HG03432 (cell line): ENCODE data around the gene PLEKHO1.

Experiments used
- ATAC-seq: cut with Tn5 transposase; IDR thresholded peaks from one replicate; pipeline ENCODE4 v1.9.1; 2021; ENCODE audit warnings: mild to moderate bottlenecking, moderate library complexity; ENCODE audit not compliant: unreplicated experiment

PLEKHO1 gene

DNA sequence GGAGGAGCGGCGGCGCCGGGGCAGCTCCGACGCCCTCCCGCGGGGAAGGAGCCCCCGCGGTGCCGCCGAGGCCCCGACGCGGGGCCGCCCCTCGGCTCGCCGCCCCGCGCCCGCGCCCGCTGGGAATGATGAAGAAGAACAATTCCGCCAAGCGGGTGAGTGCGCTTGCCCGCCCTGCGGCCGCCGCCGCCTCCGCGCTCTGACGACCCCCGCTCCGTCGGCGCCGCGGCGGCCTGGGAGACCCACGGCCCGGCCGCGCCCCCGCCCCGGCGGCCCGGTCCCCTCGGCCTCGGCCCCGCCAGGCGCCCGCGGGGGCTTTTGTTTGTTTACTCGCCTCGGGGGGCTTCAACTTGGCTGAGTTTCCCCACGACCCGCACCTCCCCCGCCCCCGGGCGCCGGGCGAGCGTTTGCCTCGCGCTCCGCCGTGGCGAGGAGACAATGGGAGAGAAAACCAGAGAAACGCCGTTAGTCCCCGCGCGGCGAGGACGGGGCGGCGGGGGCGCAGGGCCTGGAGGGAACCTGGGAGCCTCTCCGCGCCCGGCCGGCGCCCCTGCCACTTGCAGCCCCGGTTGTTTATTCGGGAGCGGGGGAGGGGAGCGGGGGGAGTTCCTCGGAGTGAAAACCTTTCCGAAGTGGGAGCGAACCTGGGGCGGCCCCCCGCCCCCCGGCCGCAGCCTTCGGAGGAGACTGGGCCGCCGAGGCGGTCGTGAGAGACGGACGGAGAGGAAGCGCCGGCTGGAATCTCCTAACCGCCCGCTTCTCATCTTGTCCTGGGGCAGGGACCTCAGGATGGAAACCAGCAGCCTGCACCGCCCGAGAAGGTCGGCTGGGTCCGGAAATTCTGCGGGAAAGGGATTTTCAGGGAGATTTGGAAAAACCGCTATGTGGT is 661 bp downstream of the PLEKHO1 start:
- no peak for ATAC-seq

DNA sequence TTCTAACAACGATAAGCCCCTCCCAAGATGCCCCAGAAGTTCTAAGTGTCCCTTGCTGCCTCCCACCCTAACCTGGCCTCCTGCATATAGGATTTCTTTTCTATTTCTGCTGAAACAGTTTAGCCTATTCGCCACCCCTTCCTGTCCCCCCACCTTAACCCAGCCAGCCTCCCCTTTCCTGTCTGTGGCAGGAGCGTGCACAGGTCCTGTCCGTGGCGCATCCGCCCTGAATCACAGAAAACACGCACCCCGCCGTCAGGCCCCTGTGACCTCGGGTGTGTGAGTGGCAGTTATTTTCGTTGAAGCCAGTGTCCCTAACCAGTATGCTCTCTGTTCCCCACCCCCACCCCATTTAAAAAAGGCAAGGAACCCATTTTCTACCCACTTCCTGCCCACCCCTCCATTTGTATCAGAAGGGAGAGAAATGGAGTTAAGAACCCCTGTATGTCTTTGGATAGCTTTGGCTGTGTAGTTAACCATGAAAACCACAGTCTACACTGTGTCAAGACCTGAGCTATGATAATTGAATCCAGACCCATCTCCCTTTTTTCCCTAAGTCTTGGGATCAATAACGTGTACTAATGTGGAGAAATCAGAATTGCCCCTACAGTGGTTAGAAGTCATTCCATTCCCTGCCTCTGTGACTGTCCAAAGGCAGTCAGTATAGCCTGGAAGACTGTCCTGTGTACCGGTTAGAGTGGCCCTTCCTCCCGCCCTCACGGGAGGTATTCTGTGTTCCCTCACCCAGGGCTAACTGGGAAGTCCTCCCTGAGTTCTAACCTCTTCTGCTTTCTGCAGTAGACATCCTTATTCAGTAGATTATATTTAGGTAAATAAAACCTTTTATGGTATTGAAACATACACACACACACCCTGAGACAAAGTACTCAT is 1.8 kb downstream of the PLEKHO1 start:
- peak; percentile 31 for ATAC-seq

DNA sequence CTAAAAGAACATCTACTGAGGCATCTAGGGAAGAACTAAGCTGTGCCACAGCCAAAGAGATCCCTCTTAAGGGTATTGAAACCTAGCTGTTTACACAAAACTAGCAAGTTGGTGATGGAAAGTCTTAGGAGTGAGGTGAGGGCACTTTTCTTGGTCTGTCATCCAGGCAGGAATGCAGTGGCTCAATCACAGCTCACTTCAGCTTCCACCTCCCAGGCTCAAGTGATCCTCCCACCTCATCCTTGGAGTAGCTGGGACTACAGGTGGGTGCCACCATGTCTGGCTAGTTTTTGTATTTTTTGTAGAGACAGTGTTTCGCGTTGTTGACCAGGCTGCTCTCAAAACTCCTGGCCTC is 2.4 kb downstream of the PLEKHO1 start:
- ATAC-seq: no peak

DNA sequence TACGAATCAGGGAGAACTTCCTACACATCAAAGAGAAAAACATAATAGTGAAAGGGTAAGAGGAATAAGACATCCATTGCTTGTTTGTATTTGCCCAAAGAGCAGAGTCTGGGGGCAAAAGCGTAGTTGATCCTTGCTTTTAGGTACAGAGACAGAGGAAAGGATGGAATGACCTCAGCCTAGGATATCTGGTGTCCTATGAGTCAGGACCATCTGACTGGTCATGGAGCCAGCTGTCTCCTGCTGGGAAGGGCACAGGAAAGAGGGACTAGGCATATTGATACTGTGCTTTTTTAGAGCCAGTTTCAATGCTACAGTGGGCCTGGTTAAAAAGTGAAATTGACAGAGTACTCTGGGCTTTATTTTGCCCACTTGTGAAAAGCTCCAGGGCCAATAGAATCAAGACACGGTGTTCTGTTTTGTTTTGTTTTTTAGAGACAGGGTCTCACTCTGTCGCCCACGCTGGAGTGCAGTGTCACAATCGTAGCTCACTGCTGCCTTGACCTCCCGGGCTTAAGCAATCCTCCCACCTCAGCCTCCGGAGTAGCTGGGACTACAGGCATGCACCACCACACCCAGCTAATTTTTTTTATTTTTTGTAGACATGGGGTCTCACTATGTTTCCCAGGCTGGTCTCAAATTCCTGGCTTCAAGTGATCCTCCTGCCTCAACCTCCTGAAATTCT is 3.2 kb downstream of the PLEKHO1 start:
- ATAC-seq: no peak

DNA sequence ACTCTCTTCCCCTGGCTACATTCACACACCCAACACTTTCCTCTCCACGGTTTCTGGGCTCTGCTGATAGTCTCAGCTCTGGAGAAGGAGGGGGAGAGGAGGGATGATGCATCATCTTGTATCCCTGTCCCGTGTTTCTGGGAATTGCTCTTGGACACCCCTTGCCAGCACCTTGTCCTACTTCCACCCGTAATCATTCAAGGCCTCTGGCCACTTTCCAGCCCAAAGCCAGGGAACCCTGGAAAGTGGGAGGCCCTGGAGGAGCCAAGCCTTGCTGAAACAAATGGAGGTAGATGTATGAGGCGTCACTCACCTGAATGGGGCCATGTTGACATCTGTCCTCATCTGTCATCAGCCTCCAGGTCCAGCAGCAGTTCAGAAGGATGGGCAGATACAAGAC is 4.4 kb downstream of the PLEKHO1 start:
- ATAC-seq: no peak

DNA sequence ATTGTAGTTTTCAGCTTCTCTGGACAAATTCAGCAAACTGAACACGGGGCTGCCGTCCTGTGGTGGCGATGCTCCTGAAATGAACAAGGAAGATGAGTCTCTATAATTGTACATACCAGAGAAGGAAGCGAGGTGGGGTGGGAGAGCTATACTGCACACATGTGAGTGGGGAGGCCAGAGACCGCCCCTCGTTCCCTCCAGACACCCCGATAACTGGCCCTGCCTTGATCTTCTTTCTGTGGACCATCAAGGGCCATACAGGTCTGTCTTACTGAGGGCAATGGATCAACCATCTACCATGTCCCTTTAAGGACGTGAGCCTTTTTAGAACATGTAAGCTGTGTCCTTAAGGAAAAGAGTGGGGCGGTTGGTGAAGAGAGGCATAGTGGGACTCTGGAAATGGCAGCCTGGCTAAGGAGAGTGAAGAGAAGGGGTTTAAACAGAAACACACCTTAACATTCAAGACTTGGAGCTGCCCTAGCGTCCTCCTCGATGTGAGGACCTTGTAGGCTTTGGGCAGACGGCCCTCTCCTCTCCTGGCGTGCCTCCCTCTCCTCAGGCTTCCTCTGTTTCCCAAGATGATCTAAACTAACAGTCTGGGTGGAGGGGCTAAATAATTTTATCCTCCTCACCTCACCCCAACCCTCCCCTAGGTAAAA is 5.8 kb downstream of the PLEKHO1 start:
- no peak for ATAC-seq

DNA sequence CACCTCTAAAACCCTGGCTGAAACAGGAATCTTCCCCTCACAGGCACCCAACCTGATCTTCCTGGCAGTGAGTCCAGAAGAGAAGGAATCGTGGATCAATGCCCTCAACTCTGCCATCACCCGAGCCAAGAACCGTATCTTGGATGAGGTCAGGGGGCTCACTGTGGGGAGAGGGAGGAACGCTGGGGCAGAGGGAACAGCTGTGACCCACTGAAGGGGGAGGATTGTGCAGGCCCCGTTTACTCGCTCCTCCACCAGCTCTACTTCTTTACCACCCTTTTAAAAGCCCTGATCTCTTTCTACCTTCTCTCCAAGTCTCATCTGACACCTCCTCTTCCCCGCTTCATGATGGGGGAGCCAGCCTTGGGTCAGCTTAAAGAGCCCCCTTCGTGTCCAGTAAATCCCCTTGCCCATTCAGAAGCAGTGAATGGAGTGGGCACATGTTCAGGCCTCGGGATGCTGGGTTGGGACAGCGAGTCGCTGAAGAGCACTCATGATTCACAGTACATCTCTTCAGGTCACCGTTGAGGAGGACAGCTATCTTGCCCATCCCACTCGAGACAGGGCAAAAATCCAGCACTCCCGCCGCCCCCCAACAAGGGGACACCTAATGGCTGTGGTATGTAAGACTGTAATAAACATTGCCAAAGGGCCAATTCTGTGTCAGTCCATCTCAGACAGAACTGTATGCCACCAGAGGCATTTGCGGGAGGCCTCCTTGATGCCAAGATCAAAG is 7.3 kb downstream of the PLEKHO1 start:
- ATAC-seq: no peak

DNA sequence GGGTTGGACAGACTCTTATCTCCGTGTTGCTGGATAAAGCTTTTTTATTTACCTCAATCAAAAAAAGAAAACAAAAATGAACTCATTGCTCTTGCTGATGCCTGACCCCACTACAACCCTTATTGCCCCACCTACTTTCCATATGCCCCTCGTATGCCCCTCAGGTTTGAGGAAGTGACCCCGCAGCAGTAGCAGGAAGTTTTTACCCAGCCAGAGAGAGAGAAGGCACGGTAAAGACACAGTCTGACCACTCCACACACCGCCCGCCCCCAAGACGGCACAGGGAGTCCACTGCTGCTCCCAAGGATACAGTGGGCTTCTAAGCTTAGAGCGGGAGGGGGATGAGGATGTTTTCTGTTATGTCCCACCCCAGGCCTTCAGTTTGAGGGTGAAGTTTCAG is 9.8 kb downstream of the PLEKHO1 start:
- no peak for ATAC-seq

DNA sequence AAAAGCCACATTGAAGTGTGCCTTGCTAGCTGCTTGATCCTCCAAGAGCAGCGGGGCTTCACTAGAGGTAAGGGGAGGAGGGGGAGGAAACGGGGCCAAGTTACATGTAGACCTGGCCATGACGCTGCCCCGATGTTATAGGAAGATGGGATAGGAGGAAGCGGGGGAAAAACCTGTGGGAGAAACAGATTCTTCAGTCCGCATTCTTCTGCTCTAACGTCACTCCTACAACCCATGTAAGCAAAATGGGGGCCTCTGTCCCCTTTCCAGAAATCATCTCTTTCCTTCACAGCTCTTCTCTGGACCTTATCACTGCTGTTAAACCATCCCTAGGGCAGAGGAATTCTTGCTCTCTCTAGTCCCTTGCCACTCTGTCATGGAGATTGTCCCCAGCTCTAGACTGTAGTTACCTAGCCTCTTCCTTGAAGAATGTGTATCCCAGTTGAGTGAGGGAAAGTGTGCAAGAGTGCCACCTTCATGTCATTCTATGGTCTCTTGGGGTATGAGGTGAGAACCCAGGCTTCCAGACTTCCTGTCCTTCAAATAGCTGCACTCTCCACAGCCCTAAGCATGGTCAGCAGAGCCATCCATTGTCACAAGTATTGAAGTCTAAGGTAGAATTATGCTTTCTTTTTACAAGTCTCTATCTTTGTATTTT is 11.4 kb downstream of the PLEKHO1 start:
- ATAC-seq: no peak

DNA sequence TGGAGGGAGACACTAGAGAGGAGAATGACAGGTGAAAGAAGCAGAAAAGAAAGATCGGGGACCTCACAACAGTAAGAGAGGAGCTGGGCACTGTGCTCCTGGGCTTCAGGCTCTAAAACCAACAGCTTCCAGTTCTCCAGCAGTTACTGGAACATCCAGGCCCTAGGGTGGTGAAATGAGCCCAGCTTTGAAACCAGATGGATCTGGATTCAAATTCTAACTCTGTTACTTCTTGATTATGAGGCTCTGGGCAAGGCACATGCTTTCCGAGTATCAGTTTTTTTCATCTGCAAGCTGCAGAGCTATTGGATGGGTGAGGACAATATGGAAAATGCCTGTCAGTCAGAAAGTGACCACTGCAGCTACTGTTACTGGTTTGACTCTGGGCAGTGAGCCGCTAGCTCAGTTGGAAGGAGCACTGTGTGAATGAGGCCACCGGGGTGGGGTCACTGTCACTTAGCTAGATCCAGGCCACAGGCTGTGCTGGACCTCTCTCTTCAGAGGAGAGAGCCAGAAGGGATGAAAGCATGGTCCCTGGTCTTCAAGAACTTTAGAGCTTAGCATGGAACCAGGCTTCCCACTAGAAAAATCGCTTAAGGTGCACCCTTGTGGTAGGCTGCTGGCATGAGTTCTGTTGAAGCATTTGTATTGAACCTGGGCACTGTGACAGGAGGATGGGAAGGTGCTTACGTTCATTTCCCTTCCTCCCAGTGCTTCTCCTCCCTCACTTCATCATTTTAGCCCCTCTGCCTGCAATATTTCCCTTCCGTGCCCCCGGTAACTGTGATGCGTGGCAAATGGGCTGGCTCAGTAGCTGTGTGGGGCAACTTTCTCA is 12.2 kb downstream of the PLEKHO1 start:
- ATAC-seq: no peak

DNA sequence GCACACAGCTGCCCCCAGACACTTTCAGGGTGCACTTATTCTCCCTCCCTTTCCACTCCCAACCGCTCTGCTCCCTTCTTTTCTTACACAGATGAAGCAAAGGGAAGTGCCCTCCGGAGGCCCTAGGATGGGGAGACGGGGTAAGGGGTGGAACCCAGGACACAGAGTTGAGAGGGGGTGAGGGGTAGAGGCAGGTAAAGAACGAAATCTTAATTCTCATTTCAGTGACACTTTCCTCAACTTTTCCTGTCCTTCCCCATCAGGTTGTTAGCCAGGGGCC is 12.8 kb downstream of the PLEKHO1 start:
- ATAC-seq: no peak

DNA sequence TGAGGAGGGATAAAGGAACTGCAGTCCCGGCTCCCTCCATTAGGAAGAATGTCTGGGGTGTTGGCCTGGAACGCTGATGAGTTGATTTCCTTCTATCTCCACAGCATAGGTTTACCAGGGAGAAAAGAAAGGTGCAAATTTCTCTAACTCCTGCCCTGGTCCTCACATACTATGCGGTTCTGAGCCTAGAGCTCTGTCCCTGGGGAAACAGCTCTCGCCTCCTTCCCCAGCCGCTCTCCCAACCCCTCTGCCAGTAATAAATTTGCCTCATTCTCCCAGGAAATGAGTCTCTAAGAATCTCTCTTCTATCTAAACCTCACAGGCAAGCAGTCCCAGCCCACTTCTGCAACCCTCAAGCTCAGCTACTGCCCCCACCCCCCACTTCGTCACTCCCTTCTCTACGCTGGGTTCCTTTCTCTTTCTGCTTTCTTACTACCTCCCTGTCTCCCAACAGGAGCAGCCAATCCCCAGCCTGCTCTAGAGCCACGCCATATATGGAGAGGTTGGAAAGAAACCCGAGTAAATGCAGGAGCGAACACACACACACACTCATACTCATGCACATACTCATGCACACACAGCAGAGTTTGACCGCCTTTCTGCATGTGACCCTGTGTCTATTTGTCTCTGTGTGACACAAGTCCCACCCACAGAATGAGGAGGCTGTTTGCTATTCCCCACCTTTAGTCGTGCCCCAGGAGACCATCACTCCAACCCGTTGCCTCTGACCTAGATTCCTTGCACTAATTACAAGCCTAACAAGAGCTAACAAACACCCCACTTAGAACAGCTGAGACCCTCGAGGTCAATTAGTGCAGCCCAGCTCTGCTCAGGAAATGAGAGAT is 13.4 kb downstream of the PLEKHO1 start:
- ATAC-seq: peak; percentile 50

DNA sequence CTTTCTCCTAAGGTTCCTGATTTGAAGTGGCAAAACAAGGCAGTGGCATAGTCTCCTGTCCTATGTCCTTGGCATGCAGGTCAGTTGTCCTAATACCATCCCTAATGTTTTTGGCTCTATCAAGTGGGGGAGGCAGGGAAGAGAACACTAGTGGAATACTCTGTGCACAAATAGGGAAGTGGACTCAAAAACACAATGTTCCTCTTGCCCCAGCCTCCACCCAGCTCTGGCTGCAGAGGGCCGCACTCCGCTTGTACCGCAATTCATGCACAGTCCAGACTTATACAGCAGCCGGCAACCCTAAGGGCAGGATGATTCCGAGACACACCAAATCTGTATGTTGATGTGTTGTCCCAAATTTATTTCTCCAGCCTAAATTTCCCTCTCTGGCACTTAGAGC is 14.5 kb downstream of the PLEKHO1 start:
- no peak for ATAC-seq

DNA sequence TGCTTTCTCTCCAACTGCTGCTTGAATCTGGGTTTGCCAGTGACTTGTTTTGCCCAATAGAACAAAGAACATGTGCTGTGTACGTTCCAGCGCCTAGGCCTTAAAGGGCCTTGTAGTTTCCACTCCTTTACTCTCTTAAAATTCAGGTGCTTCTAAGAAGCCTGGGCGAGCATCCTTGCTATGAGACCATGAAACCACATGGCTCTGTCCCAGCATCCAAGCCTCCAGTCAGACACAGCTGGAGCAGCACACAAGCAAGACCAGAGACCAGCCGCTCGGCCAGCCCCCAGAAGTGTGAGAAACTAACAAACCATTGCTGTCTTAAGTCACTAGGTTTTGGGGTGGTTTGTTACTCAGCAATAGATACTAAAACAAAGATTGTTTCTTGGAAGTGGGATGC is 15.1 kb downstream of the PLEKHO1 start:
- ATAC-seq: no peak

DNA sequence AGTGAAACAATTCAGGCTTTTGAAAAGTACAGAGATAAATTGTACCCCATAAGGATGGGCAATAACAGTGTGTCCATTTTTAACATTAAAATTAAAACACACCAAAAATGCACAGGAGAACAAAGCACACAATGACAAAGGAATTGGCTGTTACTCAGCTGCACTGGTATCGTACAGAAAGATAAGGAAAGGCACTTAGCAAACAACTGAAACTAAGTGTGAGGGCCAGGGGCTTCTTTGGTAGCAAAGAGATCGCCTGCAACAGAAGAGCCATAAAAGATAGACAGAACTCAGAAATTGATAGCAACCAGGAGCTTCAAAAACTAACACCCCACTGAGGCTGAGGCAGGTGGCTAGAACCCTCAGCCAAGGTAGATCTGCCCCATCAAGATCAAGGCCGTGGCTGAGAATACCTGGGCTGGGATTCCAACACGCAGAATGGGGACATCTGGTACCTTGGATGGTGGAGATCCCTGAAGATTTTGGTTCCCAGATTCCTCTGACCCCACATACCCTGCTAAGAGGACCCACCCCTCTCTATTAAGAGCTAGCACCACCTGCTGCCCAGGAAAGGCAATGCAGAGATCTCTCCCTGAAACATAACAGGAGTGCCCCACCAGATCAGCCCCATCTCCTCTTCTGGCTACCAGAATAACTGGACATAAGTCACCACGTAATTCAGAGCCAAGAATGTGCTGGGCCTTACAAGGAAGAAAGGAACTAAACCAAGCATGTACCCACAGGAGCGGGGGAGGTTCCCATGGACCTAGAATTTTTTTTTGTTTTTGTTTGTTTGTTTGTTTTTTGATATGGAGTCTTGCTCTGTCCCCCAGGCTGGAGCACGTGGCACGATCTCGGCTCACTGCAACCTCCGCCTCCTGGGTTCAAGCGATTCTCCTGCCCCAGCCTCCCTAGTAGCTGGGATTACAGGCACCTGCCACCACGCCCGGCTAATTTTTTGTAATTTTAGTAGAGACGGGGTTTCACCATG is 16.2 kb downstream of the PLEKHO1 start:
- no peak for ATAC-seq

DNA sequence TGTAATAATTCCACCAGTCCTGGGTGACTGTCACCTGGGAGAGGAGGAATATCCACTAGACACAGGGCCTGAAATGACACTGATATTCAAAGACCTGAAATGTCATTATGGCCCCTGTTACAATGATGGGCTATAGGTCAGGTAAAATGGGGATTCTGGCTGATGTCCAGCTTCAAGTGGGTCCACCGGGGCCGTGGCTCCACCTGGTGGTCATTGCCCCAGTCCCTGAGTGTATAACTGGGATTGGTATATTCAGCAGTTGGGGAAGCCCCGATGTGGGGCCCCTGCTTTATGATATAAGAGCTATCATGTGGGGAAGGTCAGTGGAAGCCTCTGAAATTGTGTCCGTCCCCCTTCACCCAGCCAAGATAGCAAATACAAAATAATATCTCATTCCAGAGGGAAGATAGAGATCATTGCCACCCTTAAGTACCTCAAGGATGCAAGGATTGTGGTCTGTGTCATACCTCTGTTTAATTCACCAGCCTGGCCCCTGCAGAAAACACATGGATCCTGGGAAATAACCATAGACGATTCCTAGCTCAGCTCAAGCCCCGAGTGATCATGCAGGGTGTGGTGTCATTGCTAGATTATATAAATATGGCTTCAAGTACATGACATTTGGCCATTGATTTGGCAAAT is 19.4 kb downstream of the PLEKHO1 start:
- ATAC-seq: no peak

DNA sequence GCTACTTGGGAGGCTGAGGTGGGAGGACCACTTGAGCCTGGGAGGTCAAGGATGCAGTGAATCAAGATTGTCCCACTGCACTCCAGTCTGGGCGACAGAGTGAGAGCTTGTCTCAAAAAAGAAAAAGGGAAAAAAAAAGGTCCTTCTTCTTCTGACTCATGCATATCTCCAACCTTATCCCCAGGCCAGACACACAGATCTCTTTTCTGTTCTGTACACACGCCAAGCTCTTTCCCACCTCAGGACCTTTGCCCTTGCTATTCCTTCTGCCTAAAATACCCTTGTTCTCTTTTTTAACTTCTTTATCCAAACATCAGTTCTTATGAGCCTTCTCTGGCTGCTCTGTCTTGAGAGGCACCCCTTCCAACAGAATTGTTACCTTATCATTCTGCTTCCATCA is 22.1 kb downstream of the PLEKHO1 start:
- no peak for ATAC-seq
